Endothelial cell of umbilical vein (primary cell): ENCODE data around the gene MROH7.

ENCODE experiments used
- CTCF ChIP-seq, 2 donors: IDR thresholded peaks; 1 replicate in 1 of 2; 2 replicates in 1 of 2; pipeline ENCODE4 v1.5.1; 2011; ENCODE audit warnings: low read length in 2 of 2, mild to moderate bottlenecking in 2 of 2, moderate library complexity in 2 of 2, control low read depth in 1 of 2, inconsistent platforms in 1 of 2, low read depth in 1 of 2; ENCODE audit not compliant: insufficient read depth in 1 of 2; ENCODE audit errors: extremely low read depth in 1 of 2
- EZH2 ChIP-seq: IDR thresholded peaks from 2 replicates; pipeline ENCODE4 v1.6.1; 2012; ENCODE audit warnings: borderline replicate concordance, low read depth, mild to moderate bottlenecking, moderate library complexity, low read length, inconsistent platforms; ENCODE audit not compliant: severe bottlenecking
- FOS ChIP-seq: IDR thresholded peaks from 2 replicates; pipeline ENCODE4 v1.6.1; 2011; ENCODE audit warnings: mild to moderate bottlenecking, low read length, moderate library complexity, borderline replicate concordance; ENCODE audit not compliant: insufficient read depth
- GATA2 ChIP-seq: IDR thresholded peaks from 2 replicates; pipeline ENCODE4 v1.7.0; 2011; ENCODE audit warnings: low read depth, mild to moderate bottlenecking, moderate library complexity, mixed read lengths, low read length; ENCODE audit not compliant: insufficient read length, insufficient read depth
- MAX ChIP-seq: IDR thresholded peaks from 2 replicates; pipeline ENCODE4 v1.6.1; 2011; ENCODE audit not compliant: insufficient read depth, insufficient read length
- MYC ChIP-seq: IDR thresholded peaks from one replicate; pipeline ENCODE4 v1.6.1; 2011; ENCODE audit warnings: mild to moderate bottlenecking, low read depth, low read length
- POLR2A ChIP-seq: IDR thresholded peaks from 2 replicates; pipeline ENCODE4 v1.6.1; 2012; ENCODE audit warnings: low read depth, mild to moderate bottlenecking, control low read depth, low read length
- POLR2AphosphoS5 ChIP-seq: IDR thresholded peaks from 2 replicates; pipeline ENCODE4 v1.6.1; 2012; ENCODE audit warnings: low read depth, mild to moderate bottlenecking, control low read depth, low read length, moderate library complexity; ENCODE audit not compliant: insufficient read depth

- TF ChIP-seq EZH2 (no peak), FOS (no peak), CTCF (IDR thresholded peaks at IDR 0.05; ENCODE audit: extremely low read depth in 1 of 2, insufficient read depth in 1 of 2, low read depth in 1 of 2, low read length in 2 of 2) (no peak), POLR2A (no peak), MAX (no peak), POLR2AphosphoS5 (no peak), GATA2 (no peak), MYC (no peak)
Observed at GRCh38 chr1:54604572-54605370, 36.8 kb upstream of the MROH7 start.
